HUES48 (cell line): Measurements from ENCODE around the gene PFN3.

ENCODE experiments used
- H3K27ac ChIP-seq: one replicate; pipeline ENCODE4 v1.7.0; 2013; ENCODE audit warnings: low read depth, low read length, inconsistent platforms
- H3K27me3 ChIP-seq: 2 replicates; pipeline ENCODE4 v1.6.1; 2013; ENCODE audit warnings: mild to moderate bottlenecking, low read length; ENCODE audit not compliant: control insufficient read depth, insufficient read depth
- H3K36me3 ChIP-seq: 2 replicates; pipeline ENCODE4 v1.6.1; 2013; ENCODE audit warnings: low read length; ENCODE audit not compliant: control insufficient read depth, insufficient read depth
- H3K4me1 ChIP-seq: 2 replicates; pipeline ENCODE4 v1.6.1; 2013; ENCODE audit warnings: mild to moderate bottlenecking, low read length; ENCODE audit not compliant: control insufficient read depth, insufficient read depth
- H3K4me3 ChIP-seq: 2 replicates; pipeline ENCODE4 v1.5.1; 2013; ENCODE audit warnings: mild to moderate bottlenecking, low read depth, low read length
- H3K9ac ChIP-seq: 2 replicates; pipeline ENCODE4 v1.6.1; 2013; ENCODE audit warnings: mild to moderate bottlenecking, low read depth, low read length, moderate library complexity
- H3K9me3 ChIP-seq: 2 replicates; pipeline ENCODE4 v1.6.1; 2013; ENCODE audit warnings: low read length; ENCODE audit not compliant: control insufficient read depth, insufficient read depth

PFN3 gene

GRCh38 chr5:177387405-177387804 is 13.1 kb downstream of the PFN3 start:
- H3K9me3 ChIP-seq: no peaks in the 10 kb centered on the region
- H3K36me3 ChIP-seq: no peaks in the 10 kb centered on the region
- H3K9ac ChIP-seq: no peak overlapping the region
- no peak overlapping the region for H3K4me3 ChIP-seq
- no peaks in the 10 kb centered on the region for H3K4me1 ChIP-seq
- peaks cover 20% of the 10 kb centered on the region for H3K27me3 ChIP-seq
- no peak overlapping the region for H3K27ac ChIP-seq

- no peak overlapping the region for H3K9ac ChIP-seq
- no peaks in the 10 kb centered on the region for H3K36me3 ChIP-seq
- no peak overlapping the region for H3K27ac ChIP-seq
- H3K4me1 ChIP-seq: no peaks in the 10 kb centered on the region
- H3K4me3 ChIP-seq: no peak overlapping the region
- peaks cover 20% of the 10 kb centered on the region for H3K27me3 ChIP-seq
- no peaks in the 10 kb centered on the region for H3K9me3 ChIP-seq
Measured at GRCh38 chr5:177386542-177386941, 13.9 kb downstream of the PFN3 start.

GRCh38 chr5:177385720-177386119 is 14.7 kb downstream of the PFN3 start:
- Histone ChIP-seq H3K27ac (no peak overlapping the region), H3K27me3 (peaks cover 20% of the 10 kb centered on the region), H3K36me3 (no peaks in the 10 kb centered on the region), H3K4me1 (no peaks in the 10 kb centered on the region), H3K4me3 (no peak overlapping the region), H3K9ac (no peak overlapping the region), H3K9me3 (no peaks in the 10 kb centered on the region)

- Histone ChIP-seq H3K27me3 (peaks cover 9% of the 10 kb centered on the region), H3K4me1 (no peaks in the 10 kb centered on the region), H3K9ac (no peak within 1 kb of the TSS), H3K27ac (no peak within 1 kb of the TSS), H3K36me3 (no peaks in the 10 kb centered on the region), H3K4me3 (no peak within 1 kb of the TSS), H3K9me3 (no peaks in the 10 kb centered on the region)
Measured at GRCh38 chr5:177384134-177384533, 16.3 kb downstream of the PFN3 start, which contains the start of gene SLC34A1. TSS of gene SLC34A1 (plus strand) at chr5:177384434. CDS start at chr5:177385742, 1,308 bp downstream.

GRCh38 chr5:177383181-177383580 is 17.3 kb downstream of the PFN3 start:
- Histone ChIP-seq H3K27ac (no peak overlapping the region), H3K9me3 (no peaks in the 10 kb centered on the region), H3K36me3 (no peaks in the 10 kb centered on the region), H3K4me1 (no peaks in the 10 kb centered on the region), H3K4me3 (no peak overlapping the region), H3K9ac (no peak overlapping the region), H3K27me3 (0 out of 2 replicates have a peak, but pooled peaks cover 2% of the 10 kb centered on the region)

GRCh38 chr5:177382423-177383029 is 17.9 kb downstream of the PFN3 start:
- H3K9ac ChIP-seq: no peak overlapping the region
- no peaks in the 10 kb centered on the region for H3K36me3 ChIP-seq
- no peak overlapping the region for H3K4me3 ChIP-seq
- H3K27me3 ChIP-seq: no peaks in the 10 kb centered on the region
- no peaks in the 10 kb centered on the region for H3K4me1 ChIP-seq
- H3K27ac ChIP-seq: no peak overlapping the region
- no peaks in the 10 kb centered on the region for H3K9me3 ChIP-seq

- Histone ChIP-seq H3K27ac (no peak overlapping the region), H3K4me3 (no peak overlapping the region), H3K4me1 (no peaks in the 10 kb centered on the region), H3K9me3 (no peaks in the 10 kb centered on the region), H3K36me3 (no peaks in the 10 kb centered on the region), H3K9ac (no peak overlapping the region), H3K27me3 (no peaks in the 10 kb centered on the region)
Measured at GRCh38 chr5:177380805-177381126, 19.7 kb downstream of the PFN3 start.

GRCh38 chr5:177378884-177379883 is 21.3 kb downstream of the PFN3 start:
- H3K9ac ChIP-seq: no peak overlapping the region
- no peaks in the 10 kb centered on the region for H3K36me3 ChIP-seq
- peak overlapping the region; percentile 77 for H3K27ac ChIP-seq
- H3K9me3 ChIP-seq: no peaks in the 10 kb centered on the region
- no peak overlapping the region for H3K4me3 ChIP-seq
- no peaks in the 10 kb centered on the region for H3K27me3 ChIP-seq
- peaks cover 2% of the 10 kb centered on the region; the same call in 1 of the 2 replicates for H3K4me1 ChIP-seq

GRCh38 chr5:177377851-177378776 is 22.3 kb downstream of the PFN3 start:
- Histone ChIP-seq H3K27me3 (no peaks in the 10 kb centered on the region), H3K9ac (no peak overlapping the region), H3K4me3 (no peak overlapping the region), H3K36me3 (no peaks in the 10 kb centered on the region), H3K4me1 (peaks cover 8% of the 10 kb centered on the region; the same call in 1 of the 2 replicates), H3K27ac (no peak overlapping the region), H3K9me3 (no peaks in the 10 kb centered on the region)

GRCh38 chr5:177376107-177376506 is 24.4 kb downstream of the PFN3 start:
- peaks cover 12% of the 10 kb centered on the region; the same call in 1 of the 2 replicates for H3K4me1 ChIP-seq

More at GRCh38 chr5:177376107-177376506, 24.4 kb downstream of the PFN3 start:
- Histone ChIP-seq H3K36me3 (peaks cover 5% of the 10 kb centered on the region; the same call in 1 of the 2 replicates), H3K4me3 (no peak overlapping the region), H3K27me3 (no peaks in the 10 kb centered on the region), H3K9me3 (no peaks in the 10 kb centered on the region), H3K27ac (no peak overlapping the region), H3K9ac (no peak overlapping the region)
